Breast epithelium (tissue), 3 donors: ENCODE measurements around the gene RAMAC.

Experiments
- CTCF ChIP-seq, 3 donors: fragments of 450-650 bp; IDR thresholded peaks; one replicate each; pipeline ENCODE4 v1.5.1; 2016 to 2017; ENCODE audit warnings: antibody characterized with exemption in 3 of 3, mild to moderate bottlenecking in 3 of 3, moderate library complexity in 3 of 3
- POLR2A ChIP-seq: fragments of 450-650 bp; IDR thresholded peaks from one replicate; pipeline ENCODE4 v1.6.1; 2016; ENCODE audit warnings: antibody characterized with exemption, mild to moderate bottlenecking, moderate library complexity

- TF ChIP-seq CTCF (IDR thresholded peaks at IDR 0.05) (no peak), POLR2A (no peak)
Observed at GRCh38 chr15:82986442-82986780, 401 bp downstream of the RAMAC start.
